Lung (tissue), 12 donors: ENCODE results near the gene PRKCE. TPM values are rescaled to one million over a fixed set of nuclear protein-coding genes. Genes with fewer than 3 reads are reported as not detected.
A peak's percentile ranks its signal among the peaks of the same experiment; 100 is the strongest.

Experiments
- ATAC-seq: fragments of 200-7000 bp; cut with Tn5 transposase; one replicate; pipeline ENCODE4 v1.9.1; 2020; ENCODE audit warnings: moderate number of reproducible peaks; ENCODE audit not compliant: insufficient read depth, low FRiP score
- DNase-seq, 3 donors: peaks; one replicate each; pipeline ENCODE4 v3.0.0-alpha.2; 2013 to 2017
- H3K27ac ChIP-seq, 2 donors: one replicate each; pipeline ENCODE4 v1.5.1; 2013; ENCODE audit warnings: mild to moderate bottlenecking in 2 of 2, moderate library complexity in 2 of 2, control low read depth in 1 of 2, inconsistent platforms in 1 of 2, low read depth in 1 of 2, low read length in 1 of 2
- H3K27me3 ChIP-seq, 3 donors: one replicate each; pipeline ENCODE4 v1.5.1; 2013; ENCODE audit warnings: low read length in 2 of 3; ENCODE audit not compliant: control insufficient read depth in 3 of 3, insufficient read depth in 3 of 3
- H3K36me3 ChIP-seq, 4 donors: one replicate each; pipeline ENCODE4 v1.5.1; 2013; ENCODE audit warnings: low read length in 4 of 4, mild to moderate bottlenecking in 1 of 4, moderate library complexity in 1 of 4; ENCODE audit not compliant: control insufficient read depth in 4 of 4, insufficient read depth in 4 of 4
- H3K4me1 ChIP-seq, 5 donors: one replicate each; pipeline ENCODE4 v1.5.1; 2013; ENCODE audit warnings: low read length in 5 of 5, mild to moderate bottlenecking in 2 of 5, moderate library complexity in 1 of 5; ENCODE audit not compliant: control insufficient read depth in 5 of 5, insufficient read depth in 5 of 5
- H3K4me3 ChIP-seq: one replicate; pipeline ENCODE4 v1.5.1; 2013; ENCODE audit warnings: mild to moderate bottlenecking, control low read depth, moderate library complexity
- H3K9ac ChIP-seq, 2 donors: one replicate each; pipeline ENCODE4 v1.5.1; 2013; ENCODE audit warnings: low read length in 2 of 2, control low read depth in 1 of 2; ENCODE audit not compliant: insufficient read depth in 1 of 2
- H3K9me3 ChIP-seq, 4 donors: one replicate each; pipeline ENCODE4 v1.5.1; 2013; ENCODE audit warnings: low read length in 3 of 4, mild to moderate bottlenecking in 1 of 4, moderate library complexity in 1 of 4; ENCODE audit not compliant: control insufficient read depth in 4 of 4, insufficient read depth in 3 of 4
- CTCF ChIP-seq: IDR thresholded peaks from 2 replicates; pipeline ENCODE4 v1.5.1; 2012; ENCODE audit warnings: mild to moderate bottlenecking; ENCODE audit errors: control extremely low read depth, extremely low read depth
- WGBS, 2 donors: extraction: QIAGEN DNeasy Blood & Tissue Kit; methylation state at CpG; one replicate each; pipeline ENCODE4 v1.1.7; 2013; 5-methylcytosine and 5-hydroxymethylcytosine counted together
- polyA plus RNA-seq, 2 donors: library from polyadenylated mRNA; stranded (reverse); fragments of 200-250 nt; gene quantifications; one replicate each; pipeline ENCODE4 v1.2.1, GENCODE V29; 2013
- total RNA-seq, 2 donors: library from RNA; depleted of rRNA in 1 of 2; stranded (reverse); fragments of >200 nt in 1 of 2; gene quantifications; one replicate each; pipeline ENCODE4 v1.2.1, GENCODE V29; 2014 to 2021
- donor health status: control.
- donor health status: control.
- donor health status: Bipolar disorder and iron deficiency.
- donor health status: healthy.
- donor health status: DM: yes; HTN: yes; CAD: no.

Gene PRKCE
- total and polyA plus RNA-seq, 4 donors = 12.5 to 82.2 (median 32.1) TPM

- Histone ChIP-seq H3K27me3 (no peaks in the 10 kb centered on the region), H3K4me3 (no peak overlapping the region), H3K36me3 (peaks cover 0 to 17% (median 8%) of the 10 kb centered on the region in 4 donors), H3K4me1 (peaks cover 0 to 11% (median 2%) of the 10 kb centered on the region in 5 donors), H3K27ac (peak overlapping the region in 1 of 2 donors; percentile 37), H3K9ac (no peak overlapping the region), H3K9me3 (peaks cover 0 to 1% (median 0%) of the 10 kb centered on the region in 4 donors)
- DNase-seq = no peak
- WGBS, 2 donors = 53 to 68% methylated on average over 6 of the region's 6 CpGs
- TF ChIP-seq CTCF = no peak
- no peak for ATAC-seq
Observed at GRCh38 chr2:46091961-46092667, 440.6 kb downstream of the PRKCE start.

- DNase-seq (no peak), ATAC-seq (no peak)
- Histone ChIP-seq H3K36me3 (peaks cover 0 to 5% (median 2%) of the 10 kb centered on the region in 4 donors), H3K9ac (no peak overlapping the region), H3K27ac (no peak overlapping the region), H3K9me3 (no peaks in the 10 kb centered on the region), H3K4me3 (no peak overlapping the region), H3K27me3 (no peaks in the 10 kb centered on the region), H3K4me1 (peaks cover 6 to 17% (median 11%) of the 10 kb centered on the region in 5 donors)
- 80 to 83% methylated on average over 3 of the region's 3 CpGs for WGBS, 2 donors
- TF ChIP-seq CTCF = no peak
Observed at GRCh38 chr2:46094689-46095088, 443.2 kb downstream of the PRKCE start.

GRCh38 chr2:46095830-46096229 is 444.4 kb downstream of the PRKCE start:
- peaks cover 6 to 14% (median 11%) of the 10 kb centered on the region in 5 donors for H3K4me1 ChIP-seq
- no peaks in the 10 kb centered on the region for H3K27me3 ChIP-seq
- ATAC-seq (no peak), DNase-seq (no peak)
- H3K36me3 ChIP-seq = peaks cover 0 to 5% (median 2%) of the 10 kb centered on the region in 4 donors
- H3K9me3 ChIP-seq = no peaks in the 10 kb centered on the region
- no peak for TF ChIP-seq CTCF
- no peak overlapping the region for H3K9ac ChIP-seq
- H3K4me3 ChIP-seq = no peak overlapping the region
- H3K27ac ChIP-seq = no peak overlapping the region
- WGBS, 2 donors = 95 to 97% methylated on average over 1 of the region's 1 CpG
